IPS DF 6.9 (cell line): Measurements from ENCODE around the gene C15orf61.

Experiments
- DNase-seq: peaks from one replicate; pipeline ENCODE4 v3.0.0-alpha.2; 2013; ENCODE audit warnings: low read depth, low spot score
- H3K27ac ChIP-seq: one replicate; pipeline ENCODE4 v1.5.1; 2013; ENCODE audit warnings: low read length, control low read depth
- H3K27me3 ChIP-seq: 2 replicates; pipeline ENCODE4 v1.6.1; 2013; ENCODE audit warnings: mild to moderate bottlenecking, low read length; ENCODE audit not compliant: control insufficient read depth, insufficient read depth
- H3K36me3 ChIP-seq: 2 replicates; pipeline ENCODE4 v1.6.1; 2013; ENCODE audit warnings: low read length; ENCODE audit not compliant: control insufficient read depth, insufficient read depth
- H3K4me1 ChIP-seq: 2 replicates; pipeline ENCODE4 v1.6.1; 2013; ENCODE audit warnings: low read length; ENCODE audit not compliant: control insufficient read depth, insufficient read depth
- H3K4me3 ChIP-seq: 2 replicates; pipeline ENCODE4 v1.5.1; 2013; ENCODE audit warnings: mild to moderate bottlenecking, low read length
- H3K9me3 ChIP-seq: 2 replicates; pipeline ENCODE4 v1.6.1; 2013; ENCODE audit warnings: low read length, inconsistent platforms; ENCODE audit not compliant: control insufficient read depth, insufficient read depth
- WGBS: extraction: QIAGEN DNeasy Blood & Tissue Kit; methylation state at CpG from one replicate; pipeline ENCODE4 v1.1.7; 2013; ENCODE audit warnings: mixed read lengths, missing lambda C conversion rate; ENCODE audit not compliant: insufficient read length, insufficient coverage; 5-methylcytosine and 5-hydroxymethylcytosine counted together

Gene C15orf61

GRCh38 chr15:67504056-67504455 lies 16.9 kb upstream of the C15orf61 start:
- no peaks in the 10 kb centered on the region for H3K27me3 ChIP-seq
- H3K9me3 ChIP-seq = no peaks in the 10 kb centered on the region
- H3K4me3 ChIP-seq = no peak overlapping the region
- peaks cover 1% of the 10 kb centered on the region; the same call in 1 of the 2 replicates for H3K4me1 ChIP-seq
- WGBS = no CpG with 5 or more reads among the region's 6 CpGs
- DNase-seq = no peak
- no peak overlapping the region for H3K27ac ChIP-seq
- no peaks in the 10 kb centered on the region for H3K36me3 ChIP-seq

GRCh38 chr15:67504796-67505195 lies 16.1 kb upstream of the C15orf61 start:
- H3K4me3 ChIP-seq = no peak overlapping the region
- H3K27me3 ChIP-seq = no peaks in the 10 kb centered on the region
- no peaks in the 10 kb centered on the region for H3K9me3 ChIP-seq
- no peaks in the 10 kb centered on the region for H3K36me3 ChIP-seq
- no peak overlapping the region for H3K27ac ChIP-seq
- WGBS = no CpG with 5 or more reads among the region's 5 CpGs
- H3K4me1 ChIP-seq = peaks cover 1% of the 10 kb centered on the region; the same call in 1 of the 2 replicates
- no peak for DNase-seq

GRCh38 chr15:67505675-67506572 lies 15.0 kb upstream of the C15orf61 start:
- no CpG with 5 or more reads among the region's 5 CpGs for WGBS
- H3K4me1 ChIP-seq = peaks cover 1% of the 10 kb centered on the region; the same call in 1 of the 2 replicates
- no peaks in the 10 kb centered on the region for H3K27me3 ChIP-seq
- H3K27ac ChIP-seq = no peak overlapping the region
- H3K9me3 ChIP-seq = no peaks in the 10 kb centered on the region
- H3K4me3 ChIP-seq = no peak overlapping the region
- H3K36me3 ChIP-seq = no peaks in the 10 kb centered on the region
- no peak for DNase-seq

- Histone ChIP-seq H3K36me3 (no peaks in the 10 kb centered on the region), H3K9me3 (no peaks in the 10 kb centered on the region), H3K27ac (no peak overlapping the region), H3K4me3 (no peak overlapping the region), H3K4me1 (peaks cover under 1% of the 10 kb centered on the region; the same call in 1 of the 2 replicates), H3K27me3 (no peaks in the 10 kb centered on the region)
- WGBS = no CpG with 5 or more reads among the region's 11 CpGs
- no peak for DNase-seq
Measured at GRCh38 chr15:67506775-67507747, 13.9 kb upstream of the C15orf61 start.

GRCh38 chr15:67508407-67508806 lies 12.5 kb upstream of the C15orf61 start:
- Histone ChIP-seq H3K36me3 (no peaks in the 10 kb centered on the region), H3K9me3 (no peaks in the 10 kb centered on the region), H3K4me1 (no peaks in the 10 kb centered on the region), H3K4me3 (no peak overlapping the region), H3K27me3 (no peaks in the 10 kb centered on the region), H3K27ac (no peak overlapping the region)
- no CpG with 5 or more reads among the region's 3 CpGs for WGBS
- no peak for DNase-seq

- Histone ChIP-seq H3K36me3 (no peaks in the 10 kb centered on the region), H3K27me3 (no peaks in the 10 kb centered on the region), H3K27ac (no peak overlapping the region), H3K4me1 (no peaks in the 10 kb centered on the region), H3K4me3 (no peak overlapping the region), H3K9me3 (no peaks in the 10 kb centered on the region)
- DNase-seq = no peak
- no CpG with 5 or more reads among the region's 4 CpGs for WGBS
Measured at GRCh38 chr15:67509918-67510317, 11.0 kb upstream of the C15orf61 start.

GRCh38 chr15:67510597-67511190 lies 10.2 kb upstream of the C15orf61 start:
- Histone ChIP-seq H3K4me1 (no peaks in the 10 kb centered on the region), H3K4me3 (no peak overlapping the region), H3K27me3 (no peaks in the 10 kb centered on the region), H3K27ac (no peak overlapping the region), H3K36me3 (no peaks in the 10 kb centered on the region), H3K9me3 (no peaks in the 10 kb centered on the region)
- WGBS = no CpG with 5 or more reads among the region's 7 CpGs
- DNase-seq = no peak

GRCh38 chr15:67511606-67512005 lies 9.3 kb upstream of the C15orf61 start:
- no peaks in the 10 kb centered on the region for H3K27me3 ChIP-seq
- no CpG with 5 or more reads among the region's 3 CpGs for WGBS
- H3K27ac ChIP-seq = no peak overlapping the region
- H3K9me3 ChIP-seq = no peaks in the 10 kb centered on the region
- no peaks in the 10 kb centered on the region for H3K4me1 ChIP-seq
- no peak overlapping the region for H3K4me3 ChIP-seq
- no peak for DNase-seq
- no peaks in the 10 kb centered on the region for H3K36me3 ChIP-seq

- Histone ChIP-seq H3K27me3 (no peaks in the 10 kb centered on the region), H3K4me1 (no peaks in the 10 kb centered on the region), H3K4me3 (no peak overlapping the region), H3K36me3 (no peaks in the 10 kb centered on the region), H3K9me3 (no peaks in the 10 kb centered on the region), H3K27ac (no peak overlapping the region)
- no peak for DNase-seq
- no CpG with 5 or more reads among the region's 3 CpGs for WGBS
Measured at GRCh38 chr15:67512140-67512539, 8.8 kb upstream of the C15orf61 start.
